NCI-H774 (cell line): ENCODE measurements around the gene NEB.
"Not testable (repeated sequence)": the region's sequence is repeated elsewhere in the genome, so short reads cannot be mapped to it uniquely, and the experiment has no call there.

Source experiments
- DNase-seq: peaks from one replicate; lab custom pipeline; 2025; lab: John Stamatoyannopoulos, UW

The NEB gene

DNA sequence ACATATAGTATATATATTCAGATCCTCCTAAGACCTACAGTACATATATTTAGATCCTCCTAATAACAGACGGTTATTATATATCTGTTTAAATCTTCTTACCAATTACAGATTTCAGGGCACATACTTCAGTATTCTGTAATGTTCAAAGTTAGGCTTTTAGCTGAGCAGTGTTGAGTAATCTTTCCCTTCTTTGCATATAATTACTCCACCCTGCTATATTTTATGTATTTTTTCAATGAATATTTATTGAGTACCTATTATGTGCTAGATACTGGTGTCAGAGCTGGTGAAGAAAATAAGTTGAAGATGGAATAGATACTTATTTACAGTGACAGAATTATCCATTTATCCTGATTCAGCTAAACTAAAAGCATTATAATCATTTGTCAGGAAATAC is 84.9 kb downstream of the NEB start:
- no peak for DNase-seq

DNA sequence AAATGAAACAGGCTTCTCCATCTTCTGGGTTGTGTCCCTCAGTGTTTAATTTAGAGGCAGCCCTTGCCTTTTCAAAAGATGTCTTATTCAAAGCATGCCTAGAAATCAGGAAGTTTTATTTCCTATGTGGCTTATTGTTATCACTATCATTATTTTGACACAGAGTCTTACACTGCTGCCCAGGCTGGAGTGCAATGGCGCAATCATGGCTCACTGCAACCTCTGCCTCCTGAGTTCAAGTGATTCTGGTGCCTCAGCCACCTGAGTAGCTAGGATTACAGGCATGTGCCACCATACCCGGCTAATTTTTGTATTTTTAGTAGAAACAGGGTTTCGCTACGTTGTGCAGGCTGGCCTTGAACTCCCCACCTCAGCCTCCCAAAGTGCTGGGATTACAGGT is 87.8 kb downstream of the NEB start:
- DNase-seq = not testable (repeated sequence)

DNA sequence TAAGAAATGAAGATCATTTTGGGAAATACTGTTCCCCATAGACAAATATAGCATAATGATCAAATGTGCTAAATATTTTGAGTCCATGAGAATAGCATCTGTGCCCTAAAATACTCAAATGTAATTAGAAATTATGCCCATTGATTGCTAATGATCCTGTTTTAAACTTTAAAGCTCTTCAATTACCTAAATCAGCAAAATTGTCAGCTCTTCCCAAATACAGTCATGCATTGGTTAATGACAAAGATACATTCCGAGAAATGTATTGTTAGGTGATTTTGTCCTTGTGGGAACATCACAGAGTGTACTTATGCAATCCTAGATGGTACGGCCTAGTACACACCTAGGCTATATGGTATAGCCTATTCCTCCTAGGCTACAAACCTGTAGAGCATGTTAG is 89.7 kb downstream of the NEB start:
- no peak for DNase-seq

DNA sequence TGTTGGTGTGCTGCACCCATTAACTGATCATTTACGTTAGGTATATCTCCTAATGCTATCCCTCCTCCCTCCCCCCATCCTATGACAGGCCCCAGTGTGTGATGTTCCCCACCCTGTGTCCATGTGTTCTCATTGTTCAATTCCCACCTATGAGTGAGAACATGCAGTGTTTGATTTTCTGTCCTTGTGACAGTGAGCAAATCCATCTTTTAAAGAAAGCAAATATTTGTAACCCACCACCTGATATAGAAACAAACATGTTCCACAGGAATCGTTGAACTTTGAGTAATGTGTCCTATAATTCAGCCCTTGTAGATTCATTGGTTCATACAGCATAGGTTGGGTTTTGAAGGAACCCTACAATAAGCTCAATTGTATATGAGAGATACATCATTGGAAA is 92.4 kb downstream of the NEB start:
- DNase-seq = not testable (repeated sequence)

DNA sequence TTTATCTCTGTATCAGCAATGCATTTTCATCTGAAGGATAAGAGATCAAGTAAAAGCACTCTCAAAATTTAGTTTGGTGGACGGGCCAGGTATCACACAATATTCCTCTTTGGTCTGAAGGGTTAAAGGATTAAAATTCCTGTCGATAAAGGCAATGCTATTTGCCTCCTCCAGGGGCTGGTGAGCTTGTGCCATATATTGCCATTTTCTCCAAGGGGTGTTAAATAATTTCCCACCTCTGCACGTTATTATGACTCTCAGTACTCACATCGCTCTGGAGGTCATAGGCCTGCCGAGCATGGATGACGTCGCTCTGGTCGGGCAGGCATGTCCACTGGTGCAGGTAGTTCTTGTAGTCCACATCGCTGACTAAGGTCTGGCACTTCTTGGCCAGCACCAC is 94.2 kb downstream of the NEB start:
- no peak for DNase-seq

DNA sequence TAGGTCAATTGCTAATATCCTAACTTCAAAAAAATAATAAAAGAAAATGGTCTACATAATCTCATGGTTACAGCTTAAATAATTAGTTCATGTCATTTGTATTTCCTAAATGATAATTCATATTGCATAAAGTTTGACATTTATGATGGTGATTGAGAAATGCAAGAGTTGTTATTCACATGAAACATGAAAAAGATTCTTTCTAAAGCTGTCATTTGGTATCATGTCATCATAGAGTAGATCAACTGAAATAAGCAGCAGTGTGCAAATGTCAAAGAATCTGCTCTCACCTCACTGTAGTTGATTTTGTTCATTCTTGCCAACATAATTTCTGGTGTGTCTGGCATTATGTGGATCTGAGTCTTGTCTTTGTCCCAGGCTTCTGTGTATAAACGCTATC is 95.3 kb downstream of the NEB start:
- no peak for DNase-seq

DNA sequence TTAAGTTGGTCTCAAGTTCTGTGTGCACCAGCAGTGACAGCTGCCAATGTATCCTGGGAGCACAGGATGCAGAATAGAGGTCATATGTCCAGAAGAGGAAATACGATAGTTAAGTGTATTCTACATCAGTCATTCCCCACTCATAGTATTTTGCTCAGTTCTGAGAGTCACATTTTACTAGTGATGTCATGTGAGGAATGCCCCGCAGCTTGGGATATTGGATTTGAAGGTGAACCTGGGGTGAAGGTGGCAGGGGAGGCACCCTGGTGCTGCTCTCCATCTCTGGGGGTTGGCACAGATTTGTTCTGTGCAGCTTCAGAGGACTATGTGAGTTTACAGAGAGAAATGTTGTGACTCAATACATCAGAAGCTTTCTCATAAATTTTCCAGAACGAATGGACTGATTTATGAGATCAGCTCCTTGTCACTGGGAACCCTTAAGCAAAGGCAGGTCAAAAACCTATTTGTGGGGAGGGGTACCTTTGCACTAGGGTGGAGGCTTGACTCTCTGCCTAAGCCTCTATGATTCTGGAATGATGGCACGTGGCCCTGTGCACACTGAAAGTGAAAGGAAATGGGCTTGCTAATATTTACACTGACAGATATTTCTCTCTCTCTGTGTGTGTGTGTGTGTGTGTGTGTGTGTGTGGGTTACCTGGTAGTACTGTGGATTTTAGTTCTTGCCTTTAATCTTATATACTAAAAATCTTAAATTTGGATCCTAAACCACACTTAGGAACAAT is 95.9 kb downstream of the NEB start:
- peak; percentile 26 for DNase-seq

DNA sequence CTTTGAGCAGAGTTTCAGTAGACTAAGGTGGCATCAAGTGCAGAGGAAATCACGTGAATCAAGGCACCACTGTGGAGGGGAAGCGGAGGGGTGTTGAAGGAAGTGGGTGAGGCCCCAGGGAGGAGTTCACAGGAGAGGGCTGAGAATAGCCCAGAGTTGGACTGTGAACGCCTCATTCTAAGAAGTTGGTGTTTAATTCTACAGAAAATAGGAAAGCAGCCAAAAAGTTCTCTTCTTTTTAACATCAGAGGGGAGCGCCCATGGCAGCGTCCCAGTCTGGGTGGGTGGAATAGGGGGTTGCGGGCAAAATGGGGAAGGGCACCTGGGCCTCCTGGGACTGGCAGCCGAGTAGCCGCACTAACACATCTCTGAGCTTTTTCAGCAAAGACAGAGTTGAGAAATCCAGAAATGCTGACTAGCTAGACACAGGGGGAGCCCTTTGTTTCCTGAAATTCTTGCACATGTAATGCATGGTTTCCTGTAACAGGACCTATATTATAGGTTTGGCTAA is 97.0 kb downstream of the NEB start:
- no peak for DNase-seq

DNA sequence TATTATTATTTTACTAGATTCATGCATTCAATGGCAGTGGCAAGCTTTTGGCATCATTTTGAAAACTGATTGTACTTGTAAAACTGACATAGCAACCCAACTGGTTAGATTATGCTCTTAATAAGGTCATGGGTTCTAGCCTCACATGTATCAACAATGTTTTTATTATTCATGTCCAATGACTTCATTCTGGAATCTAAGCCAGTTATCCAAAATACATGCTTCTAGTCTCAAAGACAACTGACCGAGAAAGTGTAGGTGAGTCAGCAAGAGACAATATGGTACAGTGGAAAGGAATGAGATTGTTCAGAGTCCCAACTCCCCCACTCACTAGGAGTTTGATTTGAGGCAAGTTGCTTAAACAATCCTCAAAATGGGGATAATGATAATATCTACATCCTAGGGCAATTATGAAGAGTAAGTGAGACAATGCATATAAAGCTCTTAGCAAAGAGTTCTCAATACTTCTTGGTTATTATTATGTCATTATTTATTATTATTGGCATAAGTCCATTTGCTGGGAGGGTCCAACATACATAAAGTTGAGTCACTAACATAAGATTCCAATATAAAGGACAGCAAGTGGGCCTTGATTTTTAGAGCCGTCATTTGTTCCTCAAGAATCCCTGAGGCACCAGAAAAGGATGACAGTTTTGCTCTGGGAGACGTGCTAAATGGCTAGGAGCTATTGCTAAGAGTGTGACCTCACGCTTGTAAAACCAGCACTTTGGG is 99.4 kb downstream of the NEB start:
- no peak for DNase-seq

DNA sequence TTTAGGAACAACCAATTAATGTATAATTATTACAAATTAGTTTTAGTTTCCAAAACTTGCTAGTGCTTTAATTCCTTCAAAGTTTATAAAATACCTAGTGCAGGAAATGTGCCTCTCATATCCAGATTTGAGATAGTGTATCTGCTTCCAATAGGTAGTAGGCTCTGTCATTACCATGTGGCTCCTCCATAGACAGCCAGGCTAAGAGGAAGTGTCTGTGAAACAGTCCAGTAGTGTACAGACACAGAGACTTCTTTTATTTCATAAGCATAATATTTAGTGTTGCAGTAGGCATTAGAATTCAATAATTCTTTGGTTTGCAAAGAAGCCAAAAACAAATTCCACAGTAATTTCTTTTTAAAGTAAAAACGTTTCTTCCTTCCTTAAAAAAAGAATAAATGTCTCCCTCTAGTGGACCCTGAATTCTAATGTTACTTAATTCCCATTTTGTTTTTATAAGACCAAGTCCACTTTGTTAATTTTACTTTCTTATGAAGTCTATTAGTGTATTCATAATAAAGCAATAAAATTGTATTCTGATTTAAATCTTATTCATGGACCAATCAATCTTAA is 101.2 kb downstream of the NEB start:
- no peak for DNase-seq

DNA sequence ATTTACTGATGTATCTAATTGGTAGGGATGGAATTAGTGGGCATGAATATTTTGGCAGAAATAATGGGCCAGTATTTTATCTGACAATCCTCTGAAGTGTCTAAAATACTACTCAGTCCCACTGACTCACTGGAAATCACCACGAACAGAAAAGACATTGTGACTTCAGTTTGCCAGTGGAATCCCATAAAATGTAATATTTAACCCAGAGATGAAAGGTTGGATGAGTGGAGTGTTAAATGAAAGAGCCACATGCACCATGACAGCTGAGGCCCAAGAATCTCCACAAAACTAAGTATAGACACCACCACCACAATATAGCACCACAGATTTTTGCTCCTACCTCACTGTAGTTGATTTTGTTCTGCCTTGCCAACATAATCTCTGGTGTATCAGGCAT is 103.9 kb downstream of the NEB start:
- DNase-seq = no peak

DNA sequence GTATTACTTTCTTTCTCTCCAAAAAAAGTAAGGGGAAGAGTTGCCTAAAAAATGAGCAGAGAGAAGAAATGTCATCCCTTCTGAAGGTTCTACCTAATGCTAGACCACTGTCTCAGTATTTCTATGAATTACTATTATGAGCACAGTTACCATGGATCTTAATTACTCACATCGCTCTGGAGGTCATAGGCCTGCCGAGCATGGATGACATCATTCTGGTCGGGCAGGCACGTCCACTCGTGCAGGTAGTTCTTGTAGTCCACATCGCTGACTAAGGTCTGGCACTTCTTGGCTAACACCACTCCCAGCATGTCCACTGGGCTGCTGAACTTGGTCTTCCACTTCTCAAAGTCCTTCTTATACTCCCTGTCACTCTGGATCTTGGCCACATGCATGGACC is 106.9 kb downstream of the NEB start:
- no peak for DNase-seq

DNA sequence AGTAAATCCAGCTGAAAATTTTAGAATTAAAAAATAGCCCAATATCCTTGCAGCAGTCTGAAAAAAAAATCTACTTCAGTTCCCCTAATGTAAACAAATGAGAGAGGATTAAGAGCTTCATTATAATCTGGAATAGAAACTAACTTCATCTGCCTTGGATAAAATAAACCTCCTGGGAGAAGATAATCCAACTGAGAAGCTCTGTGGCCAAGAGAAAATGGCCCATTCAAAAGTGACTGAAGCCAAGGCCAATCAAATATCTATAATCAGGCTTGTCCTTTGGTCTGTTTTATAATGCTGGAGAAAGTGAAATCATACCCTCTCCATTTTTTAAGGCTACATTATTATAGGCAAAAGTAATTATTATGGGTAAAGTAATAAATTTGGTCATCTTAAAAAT is 110.0 kb downstream of the NEB start:
- no peak for DNase-seq

DNA sequence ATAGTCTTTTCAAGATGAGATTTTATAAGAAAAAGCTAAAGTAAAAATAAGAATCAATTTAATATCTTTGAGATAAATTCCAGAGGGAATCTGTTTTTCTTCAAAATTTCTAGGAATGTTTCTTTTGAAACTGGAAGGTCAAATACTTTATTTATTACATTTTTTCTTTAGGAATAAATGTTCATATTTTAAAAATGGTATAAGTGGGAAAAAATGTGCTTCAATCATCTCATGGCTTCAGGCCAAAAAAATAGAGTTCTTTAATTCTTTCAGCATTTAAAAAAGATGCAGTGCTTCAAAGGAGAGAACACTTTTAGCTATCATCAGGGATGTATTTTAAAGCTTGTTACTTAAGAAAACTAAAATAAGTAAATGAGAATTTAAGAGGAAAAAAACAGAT is 110.6 kb downstream of the NEB start:
- DNase-seq = no peak

DNA sequence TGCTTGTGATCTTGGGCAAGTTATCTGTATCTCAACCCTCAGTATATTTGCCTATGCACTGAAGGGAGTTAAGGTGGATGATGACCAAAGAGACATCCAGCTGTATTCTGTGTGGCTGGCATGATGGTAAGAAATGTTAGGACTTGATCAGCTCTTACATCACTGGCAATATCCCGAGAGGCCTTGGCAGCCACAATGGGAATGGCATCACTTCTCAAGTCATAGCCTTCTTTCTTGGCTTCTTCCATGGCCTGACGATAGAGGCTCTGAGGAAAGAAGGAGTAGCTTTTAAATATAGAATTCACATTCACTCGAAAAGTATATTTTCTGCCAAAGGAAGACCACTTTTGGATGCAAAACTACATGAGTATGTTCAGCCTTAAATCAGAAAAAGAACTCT is 113.5 kb downstream of the NEB start:
- no peak for DNase-seq

DNA sequence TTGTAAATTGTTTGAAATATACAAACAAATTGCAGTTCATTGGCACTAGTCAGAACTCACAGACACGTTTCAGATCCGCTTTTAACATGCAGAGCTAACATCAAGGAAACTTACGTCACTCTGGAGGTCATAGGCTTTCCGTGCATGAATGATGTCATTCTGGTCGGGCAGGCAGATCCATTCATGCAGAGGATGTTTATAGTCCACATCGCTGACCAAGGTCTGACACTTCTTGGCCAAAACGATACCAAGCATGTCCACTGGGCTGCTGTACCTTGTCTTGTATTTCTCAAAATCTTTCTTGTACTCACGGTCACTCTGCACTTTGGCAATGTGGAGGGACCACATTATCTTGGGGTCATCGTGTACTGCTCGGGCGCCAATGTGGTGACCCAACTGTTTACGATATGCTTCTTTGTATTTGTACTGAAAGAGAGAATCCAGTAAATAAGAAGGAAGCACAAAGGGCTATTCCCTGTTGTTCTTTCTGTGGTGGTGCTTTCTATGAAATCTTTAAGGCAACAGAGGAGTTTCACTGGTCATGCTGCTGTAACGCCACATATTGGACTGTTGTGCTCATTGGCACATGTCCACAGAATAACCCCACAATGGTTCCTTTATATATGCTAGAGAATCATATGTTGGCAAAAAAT is 114.8 kb downstream of the NEB start:
- no peak for DNase-seq

DNA sequence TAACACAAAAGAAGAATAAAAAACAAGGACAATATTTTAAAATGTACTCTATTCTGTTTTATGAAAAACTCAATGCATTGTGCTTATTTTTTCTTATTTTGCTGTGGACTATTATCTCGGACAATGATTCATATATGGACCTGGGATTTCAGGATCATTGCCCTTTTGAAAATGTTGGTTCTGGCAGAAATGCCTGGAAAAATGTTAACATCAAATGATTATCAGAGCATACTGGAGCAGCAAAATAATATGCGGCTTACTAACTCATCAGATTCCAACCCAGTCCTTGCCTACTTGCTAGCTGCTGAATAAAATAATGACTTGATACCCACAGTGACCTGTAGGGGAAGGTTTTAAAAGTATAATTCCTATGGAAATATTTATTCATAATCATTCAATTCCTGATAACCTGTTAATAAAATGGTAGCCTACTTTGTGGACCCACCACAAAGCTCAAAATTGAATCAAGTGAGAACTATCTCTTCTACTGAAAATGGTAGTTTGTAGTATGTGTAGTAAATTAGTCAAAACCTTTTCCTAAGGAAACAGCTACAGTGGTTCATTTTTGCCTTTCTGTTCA is 117.4 kb downstream of the NEB start:
- DNase-seq = no peak

DNA sequence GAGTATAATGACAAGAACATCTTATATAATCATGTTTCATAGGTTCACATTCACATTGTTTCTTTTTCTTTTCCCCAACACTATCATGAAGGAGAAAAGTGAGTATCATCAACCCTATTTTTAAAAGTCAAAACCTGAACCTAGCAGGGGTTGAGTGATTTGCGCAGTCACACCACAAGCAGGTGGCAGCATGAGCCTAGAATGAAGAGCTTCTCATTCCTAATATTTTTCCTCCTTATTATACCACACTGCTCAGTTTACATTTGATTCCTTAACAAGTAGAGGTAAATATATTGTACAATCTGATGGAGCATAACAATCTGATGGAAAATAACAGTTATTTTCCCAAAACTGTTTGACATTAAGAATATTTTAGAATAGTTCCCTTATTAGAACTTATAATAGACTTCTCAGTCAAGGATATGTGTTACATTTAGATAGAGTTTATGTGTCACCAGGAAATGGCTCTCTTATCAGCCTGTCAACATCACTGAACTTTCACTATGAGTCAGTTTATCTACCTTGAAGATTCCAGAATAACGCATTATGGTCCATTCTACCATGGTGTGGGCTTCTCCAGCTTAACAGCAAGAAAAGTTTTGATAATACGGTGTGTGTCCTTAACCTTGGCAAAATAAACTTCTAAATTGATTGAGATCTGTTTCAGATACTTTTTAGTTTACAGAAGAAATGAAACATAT is 119.5 kb downstream of the NEB start:
- no peak for DNase-seq

DNA sequence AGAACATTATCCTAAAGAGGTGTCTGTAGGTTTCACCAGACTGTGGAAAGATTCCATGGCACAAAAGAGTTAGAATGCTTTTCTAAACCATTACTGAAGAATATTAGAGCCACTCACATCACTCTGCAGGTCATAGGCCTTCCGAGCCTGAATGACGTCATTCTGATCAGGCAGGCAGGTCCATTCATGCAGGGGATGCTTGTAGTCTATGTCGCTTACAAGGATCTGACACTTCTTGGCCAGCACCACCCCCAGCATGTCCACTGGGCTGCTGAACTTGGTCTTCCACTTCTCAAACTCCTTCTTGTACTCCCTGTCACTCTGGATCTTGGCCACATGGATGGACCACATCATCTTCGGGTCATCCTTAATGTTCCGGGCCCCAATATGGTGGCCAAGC is 120.1 kb downstream of the NEB start:
- DNase-seq = no peak

DNA sequence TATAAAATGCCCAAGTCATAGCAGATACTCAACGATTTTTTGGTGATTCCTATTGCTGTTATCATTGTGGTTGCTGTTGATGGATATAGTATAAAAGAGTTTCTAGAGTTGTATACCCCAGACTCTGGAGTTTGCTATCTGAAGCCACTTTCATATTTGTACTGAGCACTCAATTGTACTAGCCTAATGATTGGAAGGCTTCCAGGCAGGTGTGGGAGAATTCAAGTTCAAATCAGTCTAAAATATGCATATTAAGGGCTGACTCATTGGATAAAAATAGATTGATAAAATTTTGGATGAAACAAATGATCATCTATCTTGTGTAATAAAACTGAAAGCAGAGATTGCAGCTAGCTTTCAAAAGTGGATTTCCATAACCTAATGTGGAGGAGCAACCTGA is 122.9 kb downstream of the NEB start:
- DNase-seq = no peak

DNA sequence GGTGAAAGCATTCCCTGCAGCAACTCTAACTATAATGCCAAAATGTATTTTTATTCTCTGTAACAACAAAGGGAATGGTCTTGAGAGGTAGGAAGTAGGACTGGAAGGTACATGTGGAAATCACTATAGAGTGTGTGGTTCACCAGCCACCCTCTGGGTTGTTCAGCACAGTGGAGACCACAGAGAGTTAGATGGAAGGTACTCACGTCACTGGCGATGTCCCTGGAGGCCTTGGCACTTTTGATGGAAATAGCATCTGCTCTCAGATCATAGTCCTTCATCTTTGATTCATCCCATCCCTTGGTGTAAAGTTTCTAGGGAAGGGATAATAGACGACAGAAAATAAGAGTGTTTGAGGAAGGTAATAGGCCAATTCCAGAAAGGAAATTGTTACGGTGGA is 124.0 kb downstream of the NEB start:
- DNase-seq = no peak

DNA sequence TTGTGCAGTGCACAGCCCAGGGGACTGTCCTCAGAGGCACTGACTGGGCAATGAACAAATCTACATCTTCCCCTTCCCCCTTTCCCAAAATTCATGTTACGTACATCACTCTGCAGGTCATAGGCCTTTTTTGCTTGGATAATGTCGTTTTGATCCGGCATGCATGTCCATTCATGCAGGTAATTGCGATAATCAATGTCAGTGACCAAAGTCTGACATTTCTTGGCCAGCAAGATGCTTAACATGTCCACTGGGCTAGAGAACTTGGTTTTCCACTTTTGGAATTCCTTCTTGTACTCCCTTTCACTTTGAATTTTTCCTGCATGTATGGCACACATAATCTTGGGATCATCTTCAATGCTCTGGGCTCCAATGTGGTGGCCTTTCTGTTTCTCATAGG is 124.6 kb downstream of the NEB start:
- no peak for DNase-seq
